NCI-H2196 treated with DMSO at 0.1 percent for 48 hours (cell line): ENCODE measurements around the gene KLHL36.

Experiments used
- DNase-seq: peaks from one replicate; lab custom pipeline; 2025; ENCODE audit not compliant: unreplicated experiment; lab: John Stamatoyannopoulos, UW

KLHL36 gene

DNA sequence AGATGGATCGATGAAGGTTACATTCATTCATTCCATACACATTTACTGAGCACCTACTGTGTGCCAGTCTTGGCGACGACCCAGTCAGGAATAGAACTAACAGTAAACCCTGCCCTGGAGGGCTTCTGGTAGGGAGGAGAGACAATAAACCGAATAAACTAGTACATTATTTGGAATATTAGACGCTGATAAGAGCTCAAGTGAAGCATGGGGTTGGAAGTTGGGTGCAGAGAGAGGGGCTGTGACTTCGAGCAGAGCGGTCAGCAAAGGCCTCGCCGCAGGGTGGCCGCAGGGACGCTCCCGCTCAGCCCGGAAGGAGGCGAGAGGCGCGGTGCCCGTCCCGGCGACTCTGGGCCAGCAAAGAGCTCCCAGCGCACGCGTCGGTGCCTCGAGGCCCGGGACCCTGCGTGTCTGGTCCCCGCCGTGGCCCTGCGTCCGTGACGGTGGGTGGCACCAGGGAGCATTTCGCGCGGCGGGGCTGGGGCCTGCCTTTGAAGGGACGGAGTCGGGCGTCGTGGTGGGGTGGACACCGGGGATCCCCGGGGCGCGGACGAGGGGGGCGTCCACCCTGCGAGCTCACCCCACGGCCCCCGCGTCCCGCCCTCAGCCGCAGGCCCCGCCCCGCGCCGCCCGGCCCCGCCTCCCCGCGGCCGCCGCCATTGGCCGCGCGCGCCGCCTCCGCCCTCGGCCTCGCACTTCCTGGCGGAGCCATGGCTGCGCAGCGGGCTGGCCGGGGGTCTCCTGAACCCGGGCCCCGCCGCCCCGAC lies at the start of gene KLHL36:
Gene KLHL36, plus strand, starts transcription at position 684 of the 767 bp plus-strand sequence. CDS start 2,357 bp downstream, outside the sequence.
- DNase-seq = no peak

DNA sequence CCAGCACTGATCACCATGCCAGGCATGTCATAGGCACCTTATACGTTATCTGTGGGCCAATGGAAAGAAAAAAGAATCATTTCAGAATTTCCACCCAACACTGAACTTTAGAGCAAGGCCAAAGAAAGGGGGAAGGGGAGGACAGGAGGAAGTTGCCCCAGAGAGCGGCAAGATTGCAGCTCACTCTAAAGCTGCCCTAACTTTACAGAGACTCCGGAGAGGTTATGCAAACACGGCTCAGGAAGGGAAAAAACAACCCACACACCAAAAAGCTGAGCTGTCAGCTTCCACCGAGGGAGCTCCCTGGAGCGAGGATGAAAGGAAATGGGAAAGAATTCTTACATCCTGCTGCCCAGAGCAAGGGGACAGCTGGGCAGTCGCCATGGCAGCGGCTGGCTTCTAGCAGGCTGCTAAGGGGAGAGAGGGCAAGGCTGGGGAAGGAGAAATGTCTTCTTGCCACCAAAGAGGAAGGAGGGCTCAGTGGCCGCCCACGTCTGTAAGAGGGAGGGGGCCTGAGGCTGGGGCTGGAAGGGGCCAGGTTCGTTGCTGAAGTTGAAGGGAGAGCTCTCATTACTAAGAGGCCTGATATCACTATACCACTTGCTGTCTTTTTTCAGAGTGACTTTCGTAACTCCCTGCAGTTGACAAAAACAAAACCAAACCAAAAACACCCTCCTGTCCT lies 48.6 kb upstream of the KLHL36 start:
- no peak for DNase-seq

DNA sequence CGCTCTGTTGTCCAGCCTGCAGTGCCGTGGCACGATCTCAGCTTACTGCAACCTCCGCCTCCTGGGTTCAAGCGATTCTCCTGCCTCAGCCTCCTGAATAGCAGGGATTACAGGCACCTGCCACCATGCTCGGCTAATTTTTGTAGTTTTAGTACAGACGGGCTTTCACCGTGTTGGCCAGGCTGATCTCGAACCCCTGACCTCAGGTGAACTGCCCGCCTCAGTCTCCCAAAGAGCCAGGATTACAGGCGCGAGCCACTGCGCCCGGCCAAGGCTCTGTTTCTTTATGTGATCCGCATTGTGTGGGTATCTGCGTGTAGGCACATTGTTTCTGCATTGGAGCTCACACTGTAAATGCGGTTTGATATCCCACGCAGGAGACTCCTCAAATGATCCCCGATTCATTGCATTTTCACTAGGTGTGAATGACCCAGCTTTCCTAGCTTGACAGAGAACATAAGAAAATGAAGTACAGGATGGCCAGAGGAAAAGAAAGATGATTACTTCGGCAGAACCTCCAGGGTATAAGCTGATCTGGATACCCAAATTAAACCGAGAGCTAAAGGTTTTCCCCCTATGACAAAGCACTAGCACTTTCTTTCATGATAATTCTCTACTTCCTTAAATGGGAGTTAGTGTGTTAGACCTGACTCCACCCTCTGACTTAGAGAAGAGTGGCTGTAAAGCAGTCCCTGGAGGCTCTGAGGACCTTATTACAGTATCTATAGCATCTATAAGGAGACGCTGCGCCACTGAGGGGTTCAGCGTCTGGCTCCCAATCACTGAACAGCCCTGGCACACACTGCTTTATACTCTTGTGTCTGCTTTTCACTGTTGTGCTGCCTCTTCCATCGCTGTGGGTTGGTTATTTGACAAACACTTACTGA lies 47.7 kb upstream of the KLHL36 start:
- DNase-seq = no peak

DNA sequence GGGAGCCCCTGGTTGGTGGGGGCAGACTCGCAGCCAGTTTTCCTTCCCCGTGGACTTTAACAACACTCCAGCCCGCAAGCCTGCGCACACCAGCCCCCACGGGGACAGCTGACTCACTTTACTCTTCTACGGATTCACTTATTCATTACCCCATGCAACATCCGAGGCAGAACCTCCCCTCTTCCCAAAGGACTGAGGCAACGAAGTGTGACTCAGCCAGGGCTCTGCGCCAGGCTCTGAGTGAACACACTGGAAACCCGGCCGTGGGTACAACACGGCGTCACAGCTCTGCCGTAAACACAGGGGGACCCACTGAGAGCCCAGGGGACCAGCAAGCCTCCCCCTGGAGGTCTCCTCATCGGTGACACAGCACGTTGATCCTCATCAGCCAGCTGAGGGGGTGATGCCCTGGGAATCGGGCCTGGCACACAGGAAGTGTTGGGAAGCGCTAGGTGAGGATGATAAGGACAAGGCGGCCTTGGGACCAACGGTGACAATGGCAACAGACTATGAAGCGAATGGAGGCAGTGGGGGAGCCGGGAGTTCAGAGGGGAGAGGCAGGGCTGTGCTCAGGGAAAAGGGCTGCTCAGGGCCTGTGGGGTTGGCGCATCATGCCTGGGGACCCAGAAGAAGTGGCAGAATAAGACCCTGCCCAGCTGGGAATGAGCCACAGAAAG lies 45.0 kb upstream of the KLHL36 start:
- DNase-seq = no peak

DNA sequence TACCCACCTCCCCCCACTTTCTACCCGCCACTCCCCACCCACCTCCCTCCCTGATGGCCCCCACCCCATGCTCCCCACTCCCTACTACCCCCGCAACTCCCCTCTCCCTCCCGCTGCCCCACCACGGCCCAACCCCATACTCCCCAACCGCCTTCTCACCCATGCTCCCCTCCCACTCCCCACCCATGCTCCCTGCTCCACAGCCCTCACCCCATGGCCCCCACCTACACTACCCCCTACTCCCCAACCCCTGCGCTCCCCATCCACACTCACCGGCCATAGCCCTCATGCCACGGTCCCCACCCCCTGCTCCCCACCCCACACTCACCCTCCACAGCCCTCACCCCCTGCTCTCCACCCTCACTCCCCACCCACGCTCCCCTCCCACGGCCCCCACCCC lies 44.4 kb upstream of the KLHL36 start:
- DNase-seq = no peak

DNA sequence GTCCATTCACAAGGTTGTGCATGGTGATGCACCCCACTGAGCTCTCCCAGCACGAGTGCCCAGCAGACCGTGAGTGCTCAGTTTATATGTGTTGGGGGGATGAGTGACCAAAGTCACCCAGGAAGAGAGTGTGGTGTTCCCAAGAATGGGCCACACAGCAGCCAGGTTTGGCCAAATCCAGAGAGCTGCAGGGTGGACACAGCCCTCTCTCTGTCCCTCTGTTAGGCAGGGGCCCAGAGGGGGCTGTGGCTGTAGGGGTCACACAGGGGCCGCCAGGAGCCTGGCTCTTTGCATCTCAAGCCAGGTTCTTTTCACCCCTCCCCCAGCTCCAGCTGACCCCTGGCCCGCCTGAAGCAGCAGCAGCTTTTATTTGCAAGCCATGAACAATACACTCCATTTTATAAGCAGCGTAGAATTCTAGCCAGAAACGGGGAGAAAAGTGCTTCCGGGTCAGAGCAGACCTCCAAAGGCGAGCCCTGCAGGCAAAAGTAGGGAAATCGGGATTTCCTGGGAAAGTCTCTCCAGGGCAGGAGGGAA lies 43.8 kb upstream of the KLHL36 start:
- no peak for DNase-seq

DNA sequence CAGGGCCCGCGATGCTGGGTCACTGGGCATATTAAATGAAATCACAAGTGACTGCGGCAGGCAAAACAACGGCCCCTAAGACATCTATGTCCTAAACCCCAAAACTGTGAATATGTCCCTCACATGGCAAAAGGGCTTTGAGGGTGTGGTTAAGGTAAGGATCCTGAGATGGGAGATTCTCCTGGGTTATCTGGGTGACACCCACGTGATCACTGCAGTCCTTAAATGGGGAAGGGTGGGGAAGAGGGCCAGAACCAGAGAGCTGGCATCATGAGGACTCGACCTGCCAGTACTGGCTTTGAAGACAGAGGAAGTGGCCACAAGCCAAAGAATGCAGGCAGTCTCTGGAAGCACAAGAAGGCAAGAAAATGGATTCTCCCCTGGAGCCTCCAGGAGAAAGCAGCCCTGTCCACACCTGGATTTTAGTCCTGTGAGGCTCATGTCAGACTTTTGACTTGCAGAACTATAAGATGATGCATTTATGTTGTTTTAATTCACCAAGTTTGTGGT lies 42.9 kb upstream of the KLHL36 start:
- no peak for DNase-seq

DNA sequence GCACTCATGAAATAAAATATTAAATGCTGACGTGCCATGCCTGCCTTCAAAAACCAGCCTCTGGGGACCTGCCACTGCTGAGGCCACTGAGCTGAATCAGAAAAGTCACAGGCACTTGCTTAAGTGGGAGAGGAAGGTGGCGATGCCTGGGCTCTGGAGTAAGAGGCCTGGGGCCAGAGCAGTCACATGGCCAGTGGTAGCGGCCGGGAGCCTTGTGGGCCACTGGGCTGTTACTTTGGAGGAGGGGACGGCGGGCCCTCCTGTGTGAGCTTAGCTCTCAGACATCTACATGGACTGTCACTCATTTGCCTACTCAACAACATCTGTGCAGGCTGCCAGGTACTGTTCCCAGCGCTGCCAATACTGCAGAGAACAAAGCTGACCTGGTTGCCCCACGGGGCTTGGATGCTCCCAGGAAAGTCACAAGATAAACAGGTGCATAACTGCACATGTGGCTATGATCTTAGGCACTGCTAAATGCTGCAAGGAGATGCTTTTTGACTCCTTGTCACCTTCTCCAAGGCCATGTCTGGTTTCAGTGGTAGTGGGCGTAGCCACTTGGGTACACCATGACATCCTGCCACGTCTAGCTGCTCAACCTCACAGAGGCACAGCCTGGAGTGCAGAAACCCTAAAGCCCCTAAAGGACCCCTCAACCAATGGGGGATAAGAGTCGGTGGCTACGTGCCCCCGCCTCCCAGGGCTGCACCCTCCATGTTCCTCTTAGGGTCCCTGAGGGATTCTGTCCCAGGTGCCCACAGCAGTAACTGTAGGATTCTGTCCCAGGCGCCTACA lies 42.0 kb upstream of the KLHL36 start:
- DNase-seq = no peak

DNA sequence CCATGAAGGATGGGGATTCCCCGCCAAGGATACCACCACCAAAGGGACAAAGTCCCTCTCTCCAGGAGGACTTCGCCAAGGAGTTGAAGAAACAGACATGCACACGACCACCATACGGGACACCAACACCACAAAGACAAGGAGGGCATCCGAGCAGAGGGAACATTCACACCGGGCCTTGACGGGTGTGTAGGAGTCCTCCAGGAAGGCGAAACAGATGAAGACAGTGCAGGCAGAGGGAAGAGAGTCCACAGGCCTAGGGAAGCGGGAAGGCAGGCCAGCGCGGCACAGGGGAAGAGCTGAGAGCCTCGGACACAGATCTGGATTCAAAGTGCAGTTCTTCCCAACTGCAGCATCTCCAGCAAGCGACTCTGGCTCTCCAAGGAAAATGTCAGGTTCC lies 41.2 kb upstream of the KLHL36 start:
- DNase-seq = no peak

DNA sequence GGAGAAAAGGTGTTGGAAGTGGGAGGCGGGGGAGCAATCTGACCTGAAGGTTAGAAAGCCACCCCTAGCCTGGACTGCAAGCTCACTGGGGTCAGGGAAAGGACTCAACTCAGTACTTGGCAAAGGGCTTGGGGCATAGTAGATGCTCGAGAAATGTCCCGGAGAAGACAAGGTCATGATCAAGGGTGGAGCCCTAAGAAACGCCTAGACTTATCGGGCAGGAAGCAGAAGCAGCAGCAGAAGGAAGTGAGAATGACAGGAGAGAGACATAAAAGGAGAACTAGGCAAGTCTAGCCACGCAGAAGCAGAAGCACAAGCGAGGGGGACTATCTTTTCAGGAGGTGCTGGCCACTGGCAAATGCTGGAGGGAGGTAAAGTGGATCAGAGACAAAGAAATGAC lies 40.6 kb upstream of the KLHL36 start:
- no peak for DNase-seq

DNA sequence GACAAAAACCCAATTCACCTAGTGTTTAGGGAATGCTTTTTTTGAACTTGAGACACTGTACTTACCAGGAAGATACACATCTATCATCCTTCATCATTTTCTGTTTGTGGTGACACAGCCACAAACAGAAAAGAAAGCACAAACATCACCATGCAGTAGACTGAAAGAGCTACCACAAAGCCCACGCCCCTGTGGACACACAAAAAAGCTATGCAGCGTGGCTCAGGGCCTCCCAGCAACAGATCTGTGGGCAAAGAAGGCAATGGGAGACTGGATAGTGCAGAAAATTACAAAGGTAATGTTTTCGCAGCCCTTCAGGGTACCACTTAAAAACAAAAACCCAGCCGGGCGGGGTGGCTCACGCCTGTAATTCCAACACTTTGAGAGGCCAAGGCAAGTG lies 40.0 kb upstream of the KLHL36 start:
- no peak for DNase-seq

DNA sequence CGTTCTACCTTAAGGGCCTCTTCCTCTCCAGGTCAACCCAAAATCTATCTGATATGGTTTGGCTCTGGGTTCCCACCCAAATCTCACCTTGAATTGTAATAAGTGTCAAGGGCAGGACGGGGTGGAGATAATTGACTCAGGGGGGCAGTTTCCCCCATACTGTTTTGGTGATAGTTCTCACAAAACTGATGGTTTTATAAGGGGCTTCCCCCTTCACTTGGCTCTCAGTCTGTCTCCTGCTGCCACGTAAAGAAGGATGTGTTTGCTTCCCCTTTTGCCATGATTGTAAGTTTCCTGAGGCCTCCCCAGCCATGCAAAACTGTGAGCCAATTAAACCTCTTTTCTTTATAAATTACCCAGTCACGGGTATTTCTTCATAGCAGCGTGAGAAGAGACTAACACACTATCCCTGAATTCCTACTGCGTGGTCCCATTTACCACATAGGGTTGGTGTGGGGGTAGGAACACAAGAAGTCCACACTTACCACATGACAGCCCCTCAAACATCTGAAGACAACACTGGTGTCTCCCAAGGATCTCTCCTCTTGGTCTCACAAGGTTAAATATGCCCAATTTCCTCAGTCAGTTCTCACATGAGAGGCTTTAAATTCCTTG lies 38.6 kb upstream of the KLHL36 start:
- no peak for DNase-seq

DNA sequence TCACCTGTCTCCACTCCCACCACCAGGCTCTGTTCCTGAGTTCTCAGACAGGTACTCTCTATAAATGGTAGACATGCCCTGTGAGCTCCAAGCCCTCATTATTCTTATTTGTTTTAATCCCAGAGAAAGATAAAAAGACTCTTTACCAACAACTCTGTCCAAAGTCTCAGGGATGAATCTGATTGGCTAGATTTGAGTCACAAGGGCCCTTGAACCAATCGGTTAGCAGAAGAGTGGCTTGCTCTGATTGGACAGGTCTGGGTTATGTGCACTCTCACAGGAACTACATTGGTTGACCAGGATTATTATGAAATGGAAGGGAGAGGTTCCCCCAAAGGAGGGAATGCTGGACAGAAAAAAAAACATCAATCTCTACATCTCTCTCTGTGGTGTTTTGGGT lies 37.9 kb upstream of the KLHL36 start:
- DNase-seq = no peak

DNA sequence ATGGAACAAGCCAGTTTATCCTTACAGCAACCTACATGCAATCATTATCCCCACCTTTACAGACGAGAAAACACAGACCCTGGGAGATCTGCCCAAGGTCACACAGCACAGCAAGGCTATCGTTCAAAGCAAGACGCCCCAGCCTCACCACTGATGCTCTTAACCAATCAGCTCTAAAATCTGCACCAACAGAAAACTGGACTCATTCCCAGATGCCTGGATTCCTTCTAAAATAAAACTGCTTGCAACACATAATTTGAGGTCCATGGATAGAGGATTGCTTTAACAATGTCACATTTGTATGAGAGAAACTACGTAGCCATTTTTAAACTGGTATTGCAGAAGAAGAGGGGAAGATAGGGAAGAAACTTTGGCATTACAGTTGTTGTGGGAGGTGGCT lies 37.3 kb upstream of the KLHL36 start:
- no peak for DNase-seq

DNA sequence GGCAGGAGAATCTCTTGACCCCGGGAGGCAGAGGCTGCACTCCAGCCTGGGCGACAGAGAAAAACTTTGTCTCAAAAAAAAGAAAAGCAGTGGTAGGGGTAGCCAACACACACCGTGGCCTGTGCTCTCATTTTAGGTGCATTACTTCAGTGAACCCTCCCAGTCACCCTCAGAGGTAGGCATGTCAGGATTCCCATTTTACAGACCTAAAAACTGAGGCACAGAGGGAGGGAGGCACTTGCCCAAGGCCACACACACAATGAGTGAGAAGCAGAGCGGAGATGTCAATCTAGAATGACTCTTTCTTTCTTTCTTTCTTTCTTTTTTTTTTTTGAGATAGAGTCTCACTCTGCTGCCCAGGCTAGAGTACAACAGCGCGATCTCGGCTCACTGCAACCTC lies 35.6 kb upstream of the KLHL36 start:
- DNase-seq = no peak

DNA sequence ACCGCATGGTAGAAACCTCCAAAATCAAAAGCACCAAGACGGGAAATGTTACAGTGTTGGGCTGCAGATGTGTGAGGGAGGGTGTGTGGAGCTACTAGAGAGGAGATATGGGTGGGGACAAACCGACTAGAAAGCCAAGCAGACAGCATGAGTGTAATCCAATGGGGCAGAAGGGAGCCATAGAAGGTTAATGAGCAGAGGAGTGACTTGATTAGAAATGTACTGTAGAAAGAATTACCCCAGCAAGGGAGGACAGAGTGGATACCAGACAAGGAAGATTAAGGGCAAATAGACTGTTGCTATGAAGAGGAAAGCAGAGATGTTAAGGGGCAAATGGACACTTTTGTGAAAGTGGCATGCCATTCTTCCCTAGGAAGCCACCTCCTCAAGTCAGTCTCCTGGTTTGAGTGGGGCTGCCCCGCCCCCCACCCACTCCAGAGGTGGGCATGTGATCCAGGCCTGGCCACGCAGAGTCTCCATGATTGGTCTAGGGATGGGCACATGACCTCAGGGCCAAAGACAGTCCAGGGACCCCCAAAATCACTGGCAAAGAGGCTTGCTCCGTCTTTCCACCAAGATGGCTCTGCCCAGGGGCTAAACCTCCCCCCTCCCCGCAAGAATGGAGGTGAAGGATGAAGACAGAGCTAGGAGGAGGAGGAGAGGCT lies 34.8 kb upstream of the KLHL36 start:
- no peak for DNase-seq

DNA sequence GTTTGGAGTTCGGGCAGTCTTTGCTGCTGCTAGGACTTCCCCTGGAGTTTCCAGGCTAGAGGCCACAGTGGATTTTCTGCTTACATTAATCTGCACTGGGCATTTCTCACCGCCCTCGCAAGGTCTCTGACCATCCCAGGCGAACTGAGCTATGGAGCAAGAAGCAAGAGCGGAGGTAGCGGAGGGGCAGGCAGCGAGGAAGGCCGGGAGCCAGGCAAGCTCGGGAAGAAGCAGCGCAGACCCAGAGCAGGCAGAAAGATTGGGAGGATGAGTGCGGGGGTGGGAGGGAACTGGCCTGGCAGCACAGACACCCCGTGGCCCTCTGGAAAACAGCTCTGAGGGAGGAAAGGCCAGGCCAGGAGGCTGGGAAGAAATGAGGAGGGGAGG lies 34.2 kb upstream of the KLHL36 start:
- no peak for DNase-seq

DNA sequence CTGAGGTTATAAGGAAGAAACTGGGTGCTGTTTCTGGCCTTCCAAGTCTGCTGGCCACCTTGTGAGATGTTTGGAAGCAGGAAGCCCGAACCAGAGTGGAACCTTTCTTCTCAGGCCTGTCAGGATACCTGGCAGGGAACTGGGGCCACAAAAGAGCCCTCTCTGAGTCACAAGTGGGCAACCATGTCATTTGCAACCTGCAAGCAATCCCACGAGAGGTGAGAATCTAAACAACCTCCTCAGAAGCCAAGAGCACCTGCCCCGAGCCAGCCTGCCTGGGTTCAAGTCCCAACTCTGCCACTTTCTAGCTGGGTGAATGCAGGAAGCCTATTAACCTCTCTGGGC lies 33.7 kb upstream of the KLHL36 start:
- DNase-seq = no peak
